Muscle of back (tissue), 11 donors: ENCODE data around the gene IGLL5. TPM values are rescaled to one million over a fixed set of nuclear protein-coding genes. Genes with fewer than 3 reads are reported as not detected.
A peak's percentile ranks its signal among the peaks of the same experiment; 100 is the strongest.
"Not testable (repeated sequence)": the region's sequence is repeated elsewhere in the genome, so short reads cannot be mapped to it uniquely, and the experiment has no call there.

Experiments
- DNase-seq, 3 donors: peaks; one replicate each; pipeline versions ENCODE4 v3.0.0 to v3.0.0-alpha.2; 2013
- polyA plus RNA-seq, 10 donors: library from polyadenylated mRNA; unstranded; fragments of 120-200 nt; gene quantifications; one replicate each; pipeline ENCODE4 v1.2.1, GENCODE V29; 2013; ENCODE audit not compliant: insufficient read length in 10 of 10

Gene IGLL5
- polyA plus RNA-seq, 10 donors: 0.24 to 0.61 (median 0.32) TPM; not detected in 6

DNA sequence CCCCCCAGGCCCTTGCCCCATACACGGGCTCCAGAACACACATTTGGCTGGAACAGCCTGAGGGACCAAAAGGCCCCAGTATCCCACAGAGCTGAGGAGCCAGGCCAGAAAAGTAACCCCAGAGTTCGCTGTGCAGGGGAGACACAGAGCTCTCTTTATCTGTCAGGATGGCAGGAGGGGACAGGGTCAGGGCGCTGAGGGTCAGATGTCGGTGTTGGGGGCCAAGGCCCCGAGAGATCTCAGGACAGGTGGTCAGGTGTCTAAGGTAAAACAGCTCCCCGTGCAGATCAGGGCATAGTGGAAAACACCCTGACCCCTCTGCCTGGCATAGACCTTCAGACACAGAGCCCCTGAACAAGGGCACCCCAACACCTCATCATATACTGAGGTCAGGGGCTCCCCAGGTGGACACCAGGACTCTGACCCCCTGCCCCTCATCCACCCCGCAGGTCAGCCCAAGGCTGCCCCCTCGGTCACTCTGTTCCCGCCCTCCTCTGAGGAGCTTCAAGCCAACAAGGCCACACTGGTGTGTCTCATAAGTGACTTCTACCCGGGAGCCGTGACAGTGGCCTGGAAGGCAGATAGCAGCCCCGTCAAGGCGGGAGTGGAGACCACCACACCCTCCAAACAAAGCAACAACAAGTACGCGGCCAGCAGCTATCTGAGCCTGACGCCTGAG lies 13.1 kb downstream of the IGLL5 start:
- DNase-seq: not testable (repeated sequence)

DNA sequence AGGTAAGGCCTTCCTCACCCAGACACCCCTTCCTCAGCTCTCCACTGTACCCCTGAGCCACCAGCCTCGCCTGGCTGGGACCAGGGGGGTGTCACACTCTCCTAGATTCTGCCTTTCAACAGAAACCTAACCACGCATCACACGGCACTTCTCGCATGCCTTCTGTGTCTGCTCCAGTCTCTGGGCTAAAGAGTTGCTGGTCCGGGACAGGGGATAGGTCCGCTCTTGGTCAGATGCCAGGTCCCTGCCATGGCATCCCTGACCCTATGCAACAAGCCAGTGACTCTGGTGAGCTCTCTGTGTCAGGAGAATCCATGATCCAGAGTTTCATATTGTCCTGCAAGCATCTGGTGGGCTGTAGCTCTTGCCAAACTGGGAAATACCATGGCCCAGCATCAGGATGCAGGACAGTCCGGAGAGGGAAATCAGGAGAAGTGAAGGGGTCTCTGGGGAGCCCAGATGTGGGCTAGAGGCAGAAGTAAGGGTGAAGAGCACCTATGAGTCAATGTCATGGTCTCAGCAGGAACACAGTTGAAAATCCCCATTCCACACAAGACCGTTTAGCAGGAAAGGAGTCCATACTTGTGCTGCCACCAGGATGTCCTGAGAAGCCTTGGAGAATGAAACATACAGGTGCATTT lies 14.1 kb downstream of the IGLL5 start:
- no peak for DNase-seq

DNA sequence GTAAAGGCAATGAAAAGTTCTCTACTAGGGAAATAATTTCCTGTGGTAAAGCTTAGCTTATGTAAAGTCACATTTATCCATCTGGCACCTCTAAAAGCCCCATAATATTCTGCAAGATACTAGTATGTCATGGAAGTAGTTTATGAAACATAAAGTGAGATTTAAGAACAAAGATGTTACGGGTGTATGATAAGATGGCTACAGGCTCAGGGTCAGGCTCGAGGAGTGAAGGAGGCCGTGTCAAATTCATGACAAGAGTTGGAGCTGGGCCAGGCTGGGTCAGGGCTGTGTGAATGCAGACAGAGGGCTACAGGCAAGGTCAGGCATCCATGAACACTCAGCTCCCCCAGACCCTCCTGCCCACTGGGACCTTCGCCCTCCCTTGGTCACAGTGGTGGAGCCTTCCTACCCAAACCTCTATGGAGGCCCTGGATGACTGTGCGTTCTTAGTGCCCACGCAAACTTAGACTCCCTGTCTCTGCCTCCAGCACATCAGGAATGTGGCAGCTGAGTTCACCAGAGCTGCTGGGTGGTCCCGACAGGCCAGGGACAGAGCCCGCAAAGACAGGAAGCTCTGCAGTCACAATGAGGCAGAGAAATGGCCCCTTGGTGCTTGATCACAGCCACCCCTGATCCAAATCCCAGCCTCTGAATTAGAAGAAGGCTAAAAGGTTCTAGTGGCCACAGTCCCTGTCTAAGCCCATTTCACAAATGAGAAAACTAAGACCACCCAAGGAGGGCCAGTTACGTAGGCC lies 14.8 kb downstream of the IGLL5 start:
- no peak for DNase-seq

DNA sequence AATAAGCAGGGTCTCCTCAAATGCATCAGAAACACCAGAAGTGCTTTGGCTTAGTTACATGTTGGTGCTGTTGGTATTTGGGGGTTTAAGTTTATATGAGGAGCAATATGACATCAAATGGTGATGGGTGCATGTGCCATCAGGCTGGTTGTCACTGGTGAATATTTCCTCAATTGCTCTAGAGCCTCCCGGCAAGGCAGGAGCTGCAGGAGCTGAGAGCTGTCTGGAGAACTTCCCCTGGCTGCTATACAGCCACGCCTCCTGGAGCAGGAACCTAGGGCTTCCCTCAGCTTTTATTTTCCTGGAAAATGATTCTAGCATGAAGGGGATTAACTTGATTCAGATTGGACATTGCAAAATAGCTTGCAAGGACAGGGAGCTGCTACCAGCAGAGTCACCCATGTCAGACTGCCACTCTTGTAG lies 15.8 kb downstream of the IGLL5 start:
- DNase-seq: peak in 1 of 3 donors; percentile 36

DNA sequence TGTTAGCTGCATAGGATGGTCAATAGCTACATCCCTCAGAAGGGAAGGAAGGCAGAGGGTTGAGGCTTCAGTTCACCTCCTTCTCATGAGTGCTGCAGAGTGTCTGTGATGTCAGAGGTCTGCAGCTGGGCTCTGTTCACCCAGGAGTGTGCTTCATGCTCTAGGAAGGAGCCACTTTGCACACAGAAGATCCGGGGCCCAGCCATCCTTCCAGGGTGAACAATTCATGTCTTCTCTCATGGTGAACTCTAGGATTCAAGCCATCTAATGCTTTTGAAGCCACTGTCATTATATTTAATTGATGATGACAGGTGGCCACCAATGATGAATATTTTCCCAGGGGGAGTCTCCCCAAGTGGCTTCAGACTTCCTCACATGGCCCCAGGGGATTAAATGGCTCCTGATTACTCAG lies 16.2 kb downstream of the IGLL5 start:
- not testable (repeated sequence) for DNase-seq

DNA sequence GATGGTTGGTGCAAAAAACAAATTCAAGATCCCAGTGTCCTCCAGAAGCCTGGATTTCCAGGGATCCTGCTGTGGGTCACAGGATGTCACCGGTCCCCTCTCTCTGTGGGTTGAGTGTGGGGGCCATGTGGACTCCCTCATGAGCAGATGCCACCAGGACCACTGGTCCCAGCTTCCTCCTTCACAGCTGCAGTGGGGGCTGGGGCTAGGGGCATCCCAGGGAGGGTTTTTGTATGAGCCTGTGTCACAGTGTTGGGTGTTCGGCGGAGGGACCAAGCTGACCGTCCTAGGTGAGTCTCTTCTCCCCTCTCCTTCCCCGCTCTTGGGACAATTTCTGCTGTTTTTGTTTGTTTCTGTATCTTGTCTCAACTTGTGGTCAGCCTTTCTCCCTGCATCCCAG lies 17.1 kb downstream of the IGLL5 start:
- DNase-seq: not testable (repeated sequence)

DNA sequence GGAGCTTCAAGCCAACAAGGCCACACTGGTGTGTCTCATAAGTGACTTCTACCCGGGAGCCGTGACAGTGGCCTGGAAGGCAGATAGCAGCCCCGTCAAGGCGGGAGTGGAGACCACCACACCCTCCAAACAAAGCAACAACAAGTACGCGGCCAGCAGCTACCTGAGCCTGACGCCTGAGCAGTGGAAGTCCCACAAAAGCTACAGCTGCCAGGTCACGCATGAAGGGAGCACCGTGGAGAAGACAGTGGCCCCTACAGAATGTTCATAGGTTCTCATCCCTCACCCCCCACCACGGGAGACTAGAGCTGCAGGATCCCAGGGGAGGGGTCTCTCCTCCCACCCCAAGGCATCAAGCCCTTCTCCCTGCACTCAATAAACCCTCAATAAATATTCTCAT lies 18.8 kb downstream of the IGLL5 start:
- DNase-seq: not testable (repeated sequence)

DNA sequence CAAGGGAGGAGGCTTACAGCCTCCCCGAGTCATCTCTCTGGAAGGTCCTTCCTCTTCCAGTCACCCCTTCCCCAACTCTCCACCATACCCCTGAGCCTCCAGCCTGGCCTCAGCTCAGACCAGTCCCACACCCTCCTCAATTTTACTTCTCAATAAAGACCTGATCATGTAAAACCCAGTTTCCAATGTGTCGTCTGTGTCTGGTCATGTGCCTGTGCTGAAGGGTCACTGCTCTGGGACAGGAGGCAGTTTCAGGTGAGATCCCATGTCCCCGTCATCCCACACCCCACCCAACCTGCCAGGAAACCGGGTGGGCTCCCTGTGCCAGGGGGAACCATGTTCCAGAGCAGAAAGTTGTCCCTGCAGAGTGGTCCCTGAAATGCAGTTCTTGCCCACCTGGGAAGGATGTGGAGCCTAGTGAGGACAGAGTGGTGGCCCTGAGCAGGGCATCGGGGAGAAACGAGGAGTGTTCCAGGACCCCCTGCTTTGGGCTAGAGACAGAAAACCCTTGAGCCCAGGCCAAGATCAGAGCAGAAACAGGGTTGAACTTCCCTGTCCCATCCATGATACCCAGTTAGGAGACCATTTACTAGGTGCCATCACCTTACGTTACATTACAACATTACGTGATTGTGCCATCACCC lies 19.4 kb downstream of the IGLL5 start:
- no peak for DNase-seq

DNA sequence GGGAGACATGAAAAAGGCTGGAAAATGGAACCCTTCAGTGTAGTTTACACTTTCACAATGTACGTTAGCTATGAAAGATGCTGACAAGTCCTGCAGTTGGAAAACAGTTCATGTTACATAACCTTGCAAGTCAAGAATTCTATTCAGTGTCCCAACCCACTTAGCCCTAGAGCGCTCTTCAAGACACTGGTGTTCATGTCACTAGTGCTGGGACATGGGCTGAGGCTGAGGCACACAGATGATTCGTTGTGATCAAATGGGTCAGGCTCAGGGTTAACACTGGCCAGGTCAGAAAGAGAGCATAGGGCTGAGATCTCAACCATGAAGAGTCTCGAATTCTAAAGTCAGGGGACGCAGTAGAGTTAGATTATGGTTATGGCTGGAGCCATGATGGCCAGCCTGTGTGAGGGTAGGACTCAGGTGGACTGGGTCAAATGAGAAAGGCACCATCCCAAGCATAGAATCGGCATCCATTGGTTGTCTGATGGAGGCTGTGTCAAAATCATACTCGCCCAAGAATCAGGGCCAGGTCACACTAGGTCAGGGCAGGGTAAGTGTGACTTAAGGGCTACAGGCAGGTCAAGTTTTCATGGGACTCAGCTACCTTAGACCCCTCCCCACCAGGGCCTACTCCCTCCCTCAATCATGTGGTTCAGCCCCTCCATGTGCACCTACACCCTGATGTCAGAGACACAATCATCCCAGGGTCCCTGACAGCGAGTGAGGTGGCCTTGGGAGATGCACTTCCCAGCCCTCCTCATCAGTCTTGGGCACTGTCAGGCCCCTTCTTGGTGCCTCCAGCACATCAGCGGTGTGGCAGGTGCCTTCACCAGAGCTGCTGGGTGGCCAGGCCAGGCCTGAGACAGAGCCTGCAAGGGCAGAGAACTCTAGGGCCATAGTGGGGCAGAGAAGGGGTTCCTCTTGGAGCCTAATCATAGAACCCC lies 20.2 kb downstream of the IGLL5 start:
- no peak for DNase-seq

DNA sequence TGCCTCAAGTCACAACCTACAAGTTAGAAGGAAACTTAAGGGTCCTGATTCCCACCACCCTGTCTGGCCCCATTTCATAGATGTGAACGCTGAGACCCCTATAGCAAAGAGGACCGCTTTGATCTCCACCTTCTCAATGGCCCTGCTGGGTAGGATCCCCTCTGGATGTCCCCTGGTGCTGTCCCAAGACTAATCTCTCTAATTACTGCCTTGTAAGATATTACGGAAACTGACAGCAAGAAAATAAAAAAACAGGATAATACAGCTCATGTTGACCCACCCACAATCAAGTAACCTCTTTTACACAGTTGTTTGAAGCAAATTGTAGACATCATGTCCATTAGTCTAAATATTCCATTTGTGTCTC lies 20.9 kb downstream of the IGLL5 start:
- no peak for DNase-seq

DNA sequence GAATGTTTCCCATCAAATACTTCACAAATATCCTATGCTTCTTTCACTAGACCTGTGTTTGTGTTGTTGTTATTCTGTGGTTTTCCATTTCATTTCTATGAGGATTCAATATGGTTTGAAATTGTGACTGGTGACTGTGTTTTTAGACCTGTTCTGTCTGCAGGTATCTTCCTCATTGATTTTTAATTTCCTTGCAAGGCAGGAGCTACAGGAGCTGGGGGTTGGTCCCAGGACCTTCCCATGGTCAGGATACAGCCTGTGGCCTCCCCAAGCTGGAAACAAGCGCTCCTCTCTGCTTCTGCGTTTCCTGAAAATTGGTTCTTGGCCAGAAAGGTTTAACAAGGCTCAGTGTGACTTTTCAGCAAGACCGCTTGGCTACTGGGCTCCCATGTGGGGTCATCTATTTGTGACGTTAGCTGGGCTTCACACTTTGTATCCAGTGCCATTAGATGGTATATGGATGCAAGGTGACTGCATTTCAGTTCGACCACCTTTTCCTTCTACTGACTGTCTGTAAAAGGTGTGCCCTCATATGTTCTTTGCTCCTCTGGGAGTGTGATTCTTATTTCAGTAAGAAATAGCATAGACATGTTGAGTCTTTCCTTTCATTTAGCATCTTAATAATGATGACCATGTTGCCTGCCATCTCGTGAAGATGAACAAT lies 21.5 kb downstream of the IGLL5 start:
- DNase-seq: no peak

DNA sequence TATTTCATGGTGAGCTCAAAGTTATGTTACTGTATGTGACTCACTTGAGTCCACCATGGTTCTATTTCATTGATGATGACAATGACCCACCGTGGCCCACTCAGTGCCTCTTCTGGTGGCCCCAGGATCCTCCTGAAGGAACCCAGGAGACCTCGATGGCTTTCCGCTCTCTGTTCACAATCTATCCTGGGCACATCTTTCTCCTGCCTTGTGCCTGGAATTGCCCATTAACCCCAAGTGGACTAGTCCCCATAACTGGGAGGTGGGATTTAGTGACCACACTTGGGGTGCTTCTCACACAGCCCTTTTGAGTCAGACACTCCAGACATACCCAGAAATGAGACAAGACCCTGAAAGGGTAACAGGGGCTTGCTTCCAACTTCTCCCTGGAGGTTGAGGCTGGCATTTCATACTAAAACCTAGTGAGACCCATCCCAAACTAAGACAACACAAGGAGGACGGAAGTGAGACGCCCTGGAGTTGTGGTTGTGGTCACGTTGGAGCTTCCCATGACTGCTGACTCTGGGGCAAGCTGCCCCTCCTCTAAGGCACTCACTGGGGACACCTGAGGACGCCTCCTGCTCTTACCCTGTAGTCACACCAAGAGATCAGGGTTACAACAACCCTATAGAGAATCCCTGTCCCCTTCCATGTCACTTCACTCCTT lies 22.1 kb downstream of the IGLL5 start:
- DNase-seq: no peak

DNA sequence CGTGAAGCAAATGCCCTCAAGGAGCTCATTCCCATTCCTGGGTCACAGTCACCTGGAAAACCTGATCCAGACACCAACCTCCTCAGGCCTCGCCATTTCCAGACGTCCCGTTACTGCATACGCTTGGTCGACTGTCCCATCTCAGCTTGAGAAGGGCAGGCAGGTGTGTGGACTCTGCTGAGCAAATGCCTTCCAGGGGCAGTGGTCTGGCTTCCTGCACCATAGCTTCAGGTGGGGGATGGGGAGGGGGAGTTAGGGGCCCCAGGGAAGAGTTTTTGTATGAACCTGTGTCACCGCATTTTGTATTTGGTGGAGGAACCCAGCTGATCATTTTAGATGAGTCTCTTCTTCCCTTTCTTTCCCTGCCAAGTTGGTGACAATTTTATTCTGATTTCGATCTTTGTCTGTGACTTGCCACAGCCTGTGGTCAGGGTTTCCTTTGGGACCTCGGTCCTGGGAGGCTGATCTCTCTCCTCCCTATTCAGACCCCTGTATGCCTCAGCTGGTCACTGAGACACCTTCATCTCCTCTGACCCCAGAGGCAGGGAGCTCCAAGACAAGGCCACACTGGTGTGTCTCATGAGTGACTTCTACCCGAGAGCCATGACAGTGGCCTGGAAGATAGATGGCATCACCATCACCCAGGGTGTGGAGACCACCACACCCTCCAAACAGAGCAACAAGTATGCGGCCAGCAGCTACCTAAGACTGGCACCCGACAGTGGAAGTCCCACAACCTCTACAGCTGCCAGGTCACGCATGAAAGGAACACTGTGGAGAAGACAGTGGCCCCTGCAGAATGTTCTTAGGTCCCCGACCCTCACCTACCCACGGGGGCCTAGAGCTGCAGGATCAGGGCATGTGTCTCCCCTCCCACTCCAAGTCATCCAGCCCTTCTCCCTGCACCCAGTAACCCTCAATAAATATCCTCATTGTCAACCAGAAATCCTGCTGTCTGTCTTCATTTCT lies 22.9 kb downstream of the IGLL5 start:
- no peak for DNase-seq

DNA sequence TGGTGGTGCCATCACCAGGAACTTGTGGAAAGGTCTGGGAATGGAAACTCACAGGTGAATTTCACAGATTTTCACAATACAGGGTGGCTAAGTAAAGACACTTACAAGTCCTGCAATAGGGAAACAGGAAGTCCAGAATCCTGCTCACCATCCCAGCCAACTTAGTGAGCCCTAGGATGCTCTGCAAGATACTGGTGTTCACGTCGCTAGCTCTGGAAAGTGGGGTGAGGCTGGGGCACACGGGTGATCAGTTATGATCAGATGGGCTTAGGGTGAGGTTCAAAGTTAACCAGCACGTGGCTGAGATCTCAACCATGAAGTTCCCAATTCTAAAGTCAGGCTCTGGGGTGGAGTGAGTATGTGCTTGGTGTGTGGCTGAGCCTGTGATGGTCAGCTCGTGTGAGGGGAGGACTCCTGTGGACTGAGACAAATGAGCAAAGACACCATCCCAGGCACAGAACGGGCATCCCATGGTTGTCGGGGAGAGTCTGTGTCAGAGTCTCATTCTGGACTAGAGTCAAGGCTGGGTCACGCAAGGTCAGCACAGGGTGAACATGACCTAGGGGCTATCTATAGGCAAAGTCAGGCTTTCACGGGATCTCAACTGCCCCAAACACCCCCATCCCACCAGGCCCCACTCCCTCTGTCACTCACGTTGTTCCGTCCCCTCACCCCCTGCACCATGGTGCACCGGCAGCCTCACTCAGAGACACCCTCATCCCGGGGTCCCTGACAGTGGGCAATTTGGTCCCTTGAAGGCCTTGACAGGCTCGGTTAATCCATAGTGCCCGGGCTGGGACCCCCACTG lies 23.9 kb downstream of the IGLL5 start:
- DNase-seq: no peak

DNA sequence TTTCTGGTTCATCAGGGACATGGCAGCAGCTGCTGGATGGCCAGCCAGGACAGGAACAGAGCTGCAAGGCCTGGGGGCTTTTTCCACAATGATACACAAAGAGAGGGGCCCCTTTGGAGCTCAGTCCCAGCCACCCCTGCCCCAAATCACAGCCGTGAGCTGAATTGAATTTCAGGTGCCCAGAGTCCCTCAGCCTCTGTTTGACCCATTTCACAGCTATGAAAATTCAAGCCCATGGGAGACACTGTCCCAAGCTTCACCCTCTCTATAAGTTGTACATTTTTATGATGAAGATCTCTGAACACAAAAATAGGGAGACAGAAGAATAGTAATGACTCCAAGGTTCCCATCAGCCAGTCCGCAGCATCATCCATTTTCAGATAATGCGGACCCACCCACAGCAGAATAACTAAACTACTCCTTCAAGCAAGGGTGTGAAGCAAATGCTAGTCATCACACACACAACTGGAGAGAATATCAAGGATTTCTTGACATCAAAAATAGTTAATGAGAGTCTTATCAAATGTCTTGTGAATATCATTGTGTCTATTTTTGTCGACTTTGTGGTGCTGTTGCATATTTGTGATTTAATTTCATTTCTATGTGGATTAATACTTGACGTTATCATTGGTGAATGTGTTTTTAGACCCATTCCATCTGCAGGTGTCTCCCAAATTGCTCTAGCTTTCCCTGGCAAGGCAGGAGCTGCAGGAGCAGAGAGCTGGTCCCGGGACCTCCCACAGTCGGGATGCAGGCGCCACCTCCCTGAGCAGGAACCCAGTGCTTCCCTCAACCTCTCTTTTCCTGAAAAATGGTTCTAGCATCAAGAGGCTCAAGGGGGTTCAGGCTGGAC lies 24.7 kb downstream of the IGLL5 start:
- DNase-seq: no peak

DNA sequence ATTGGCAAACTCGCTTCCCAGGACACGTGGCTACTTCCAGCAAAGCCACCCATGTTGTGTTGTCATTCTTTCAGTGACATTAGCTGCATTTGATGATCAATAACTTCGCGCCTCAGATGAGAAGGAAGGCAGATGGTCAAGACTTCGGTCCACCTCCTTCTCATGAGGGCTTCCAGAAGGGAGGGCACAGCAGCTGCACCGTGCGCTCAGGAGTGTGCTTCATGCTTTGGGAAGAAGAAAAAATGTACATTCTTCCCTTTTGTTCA lies 25.3 kb downstream of the IGLL5 start:
- no peak for DNase-seq

DNA sequence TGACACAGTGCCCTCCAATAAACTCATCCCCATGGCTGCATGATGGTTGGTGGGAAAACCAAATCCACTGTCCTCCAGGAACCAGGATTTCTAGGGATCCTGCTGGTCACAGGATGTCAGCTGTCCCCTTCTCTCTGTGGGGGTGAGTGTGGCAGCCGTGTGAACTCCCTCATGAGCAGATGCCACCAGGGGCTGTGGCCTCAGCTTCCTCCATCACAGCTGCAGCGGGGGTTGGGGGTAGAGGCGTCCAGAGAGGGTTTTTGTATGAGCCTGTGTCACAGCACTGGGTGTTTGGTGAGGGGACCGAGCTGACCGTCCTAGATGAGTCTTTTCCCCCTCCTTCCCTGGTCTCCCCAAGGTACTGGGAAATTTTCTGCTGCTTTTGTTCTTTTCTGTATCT lies 26.4 kb downstream of the IGLL5 start:
- DNase-seq: no peak
